T-helper 2 cell treated with Interferon-gamma antibody and Interleukin-4, amounts not matched to agents 5 μg/mL and 100 μg/mL, for 36 hours (primary cell): Measurements from ENCODE around the gene FOXN3.
"Not testable (repeated sequence)": the region's sequence is repeated elsewhere in the genome, so short reads cannot be mapped to it uniquely, and the experiment has no call there.

Experiments used
- DNase-seq: peaks from one replicate; pipeline ENCODE4 v3.0.0; 2021; ENCODE audit warnings: low spot score
- H3K27ac Mint-ChIP-seq: one replicate; pipeline ENCODE4 v1.8.0; 2021; ENCODE audit warnings: mild to moderate bottlenecking, mixed read lengths
- H3K27me3 Mint-ChIP-seq: one replicate; pipeline ENCODE4 v1.8.0; 2021; ENCODE audit warnings: low read depth, mixed read lengths
- H3K36me3 Mint-ChIP-seq: one replicate; pipeline ENCODE4 v1.8.0; 2021; ENCODE audit warnings: low read depth, mixed read lengths
- H3K4me1 Mint-ChIP-seq: one replicate; pipeline ENCODE4 v1.8.0; 2021; ENCODE audit warnings: low read depth, mixed read lengths
- H3K4me3 Mint-ChIP-seq: one replicate; pipeline ENCODE4 v1.8.0; 2022; ENCODE audit warnings: mild to moderate bottlenecking, moderate library complexity, mixed read lengths
- H3K9me3 Mint-ChIP-seq: one replicate; pipeline ENCODE4 v1.8.0; 2021; ENCODE audit warnings: mixed read lengths

The FOXN3 gene

GRCh38 chr14:89219051-89219450 lies 198.0 kb downstream of the FOXN3 start:
- H3K9me3 Mint-ChIP-seq, result no peaks in the 10 kb centered on the region
- H3K4me1 Mint-ChIP-seq, result peaks cover 18% of the 10 kb centered on the region
- H3K4me3 Mint-ChIP-seq, result no peak overlapping the region
- no peak for DNase-seq
- no peaks in the 10 kb centered on the region for H3K27me3 Mint-ChIP-seq
- no peak overlapping the region for H3K27ac Mint-ChIP-seq
- H3K36me3 Mint-ChIP-seq, result peaks cover 17% of the 10 kb centered on the region

GRCh38 chr14:89217891-89218290 lies 199.1 kb downstream of the FOXN3 start:
- DNase-seq, result no peak
- Mint-ChIP-seq H3K4me3 (no peak overlapping the region), H3K9me3 (no peaks in the 10 kb centered on the region), H3K4me1 (peaks cover 18% of the 10 kb centered on the region), H3K36me3 (peaks cover 17% of the 10 kb centered on the region), H3K27me3 (no peaks in the 10 kb centered on the region), H3K27ac (no peak overlapping the region)

GRCh38 chr14:89215531-89215930 lies 201.5 kb downstream of the FOXN3 start:
- H3K4me1 Mint-ChIP-seq, result peaks cover 12% of the 10 kb centered on the region
- DNase-seq, result no peak
- no peaks in the 10 kb centered on the region for H3K27me3 Mint-ChIP-seq
- no peaks in the 10 kb centered on the region for H3K9me3 Mint-ChIP-seq
- H3K27ac Mint-ChIP-seq, result no peak overlapping the region
- H3K4me3 Mint-ChIP-seq, result no peak overlapping the region
- H3K36me3 Mint-ChIP-seq, result peaks cover 17% of the 10 kb centered on the region

- H3K27ac Mint-ChIP-seq, result no peak overlapping the region
Observed at GRCh38 chr14:89215114-89215513, 201.9 kb downstream of the FOXN3 start.

GRCh38 chr14:89214221-89214965 lies 202.6 kb downstream of the FOXN3 start:
- H3K27me3 Mint-ChIP-seq, result no peaks in the 10 kb centered on the region

More at GRCh38 chr14:89215114-89215513, 201.9 kb downstream of the FOXN3 start:
- H3K4me1 Mint-ChIP-seq, result peaks cover 12% of the 10 kb centered on the region
- DNase-seq, result no peak
- H3K36me3 Mint-ChIP-seq, result peaks cover 15% of the 10 kb centered on the region
- H3K27me3 Mint-ChIP-seq, result no peaks in the 10 kb centered on the region
- H3K4me3 Mint-ChIP-seq, result no peak overlapping the region
- no peaks in the 10 kb centered on the region for H3K9me3 Mint-ChIP-seq

GRCh38 chr14:89212386-89213235 lies 204.4 kb downstream of the FOXN3 start:
- H3K27ac Mint-ChIP-seq, result no peak overlapping the region
- H3K4me3 Mint-ChIP-seq, result no peak overlapping the region
- no peaks in the 10 kb centered on the region for H3K27me3 Mint-ChIP-seq
- peaks cover 10% of the 10 kb centered on the region for H3K4me1 Mint-ChIP-seq
- peaks cover 7% of the 10 kb centered on the region for H3K36me3 Mint-ChIP-seq
- H3K9me3 Mint-ChIP-seq, result no peaks in the 10 kb centered on the region
- no peak for DNase-seq

More at GRCh38 chr14:89214221-89214965, 202.6 kb downstream of the FOXN3 start:
- no peaks in the 10 kb centered on the region for H3K9me3 Mint-ChIP-seq
- H3K4me1 Mint-ChIP-seq, result peaks cover 12% of the 10 kb centered on the region
- no peak overlapping the region for H3K4me3 Mint-ChIP-seq
- no peak for DNase-seq
- no peak overlapping the region for H3K27ac Mint-ChIP-seq
- peaks cover 12% of the 10 kb centered on the region for H3K36me3 Mint-ChIP-seq

GRCh38 chr14:89209558-89209957 lies 207.5 kb downstream of the FOXN3 start:
- Mint-ChIP-seq H3K36me3 (peaks cover 9% of the 10 kb centered on the region), H3K4me1 (peaks cover 8% of the 10 kb centered on the region)

GRCh38 chr14:89207925-89208328 lies 209.1 kb downstream of the FOXN3 start:
- Mint-ChIP-seq H3K27me3 (no peaks in the 10 kb centered on the region), H3K9me3 (no peaks in the 10 kb centered on the region), H3K4me1 (peaks cover 11% of the 10 kb centered on the region), H3K4me3 (no peak overlapping the region), H3K36me3 (peaks cover 9% of the 10 kb centered on the region), H3K27ac (no peak overlapping the region)
- no peak for DNase-seq

More at GRCh38 chr14:89209558-89209957, 207.5 kb downstream of the FOXN3 start:
- no peaks in the 10 kb centered on the region for H3K27me3 Mint-ChIP-seq
- DNase-seq, result no peak
- H3K4me3 Mint-ChIP-seq, result no peak overlapping the region
- no peak overlapping the region for H3K27ac Mint-ChIP-seq
- H3K9me3 Mint-ChIP-seq, result no peaks in the 10 kb centered on the region

GRCh38 chr14:89206389-89207031 lies 210.5 kb downstream of the FOXN3 start:
- H3K4me3 Mint-ChIP-seq, result no peak overlapping the region
- peaks cover 9% of the 10 kb centered on the region for H3K36me3 Mint-ChIP-seq
- H3K27ac Mint-ChIP-seq, result no peak overlapping the region
- peaks cover 21% of the 10 kb centered on the region for H3K4me1 Mint-ChIP-seq
- no peak for DNase-seq
- no peaks in the 10 kb centered on the region for H3K9me3 Mint-ChIP-seq
- no peaks in the 10 kb centered on the region for H3K27me3 Mint-ChIP-seq

GRCh38 chr14:89205137-89205740 lies 211.8 kb downstream of the FOXN3 start:
- no peaks in the 10 kb centered on the region for H3K27me3 Mint-ChIP-seq
- H3K27ac Mint-ChIP-seq, result no peak overlapping the region
- peaks cover 6% of the 10 kb centered on the region for H3K36me3 Mint-ChIP-seq
- no peak for DNase-seq
- H3K9me3 Mint-ChIP-seq, result no peaks in the 10 kb centered on the region
- H3K4me3 Mint-ChIP-seq, result no peak overlapping the region
- peaks cover 18% of the 10 kb centered on the region for H3K4me1 Mint-ChIP-seq

- Mint-ChIP-seq H3K27ac (no peak overlapping the region), H3K9me3 (peaks cover 3% of the 10 kb centered on the region), H3K4me3 (no peak overlapping the region), H3K27me3 (no peaks in the 10 kb centered on the region), H3K36me3 (peaks cover 12% of the 10 kb centered on the region), H3K4me1 (peaks cover 19% of the 10 kb centered on the region)
- DNase-seq, result no peak
Observed at GRCh38 chr14:89202413-89203190, 214.4 kb downstream of the FOXN3 start.

GRCh38 chr14:89201645-89202044 lies 215.4 kb downstream of the FOXN3 start:
- peaks cover 17% of the 10 kb centered on the region for H3K36me3 Mint-ChIP-seq
- no peaks in the 10 kb centered on the region for H3K27me3 Mint-ChIP-seq
- no peak for DNase-seq
- H3K27ac Mint-ChIP-seq, result no peak overlapping the region
- peaks cover 23% of the 10 kb centered on the region for H3K4me1 Mint-ChIP-seq
- no peak overlapping the region for H3K4me3 Mint-ChIP-seq
- peaks cover 8% of the 10 kb centered on the region for H3K9me3 Mint-ChIP-seq

GRCh38 chr14:89199357-89199756 lies 217.7 kb downstream of the FOXN3 start:
- H3K27me3 Mint-ChIP-seq, H3K4me3 Mint-ChIP-seq, H3K27ac Mint-ChIP-seq, DNase-seq, H3K9me3 Mint-ChIP-seq: not testable (repeated sequence)
- Mint-ChIP-seq H3K36me3 (peaks cover 15% of the 10 kb centered on the region), H3K4me1 (peaks cover 25% of the 10 kb centered on the region)
